Chondrocyte (in vitro differentiated cells): ENCODE data around the gene TSPOAP1. TPM values are rescaled to one million over a fixed set of nuclear protein-coding genes. Genes with fewer than 3 reads are reported as not detected.
A peak's percentile ranks its signal among the peaks of the same experiment; 100 is the strongest.

Experiments
- DNase-seq: peaks from one replicate; pipeline ENCODE4 v3.0.0; 2021; ENCODE audit warnings: mixed read lengths, low spot score
- H3K27ac Mint-ChIP-seq: one replicate; pipeline ENCODE4 v1.8.0; 2021; ENCODE audit warnings: mild to moderate bottlenecking, moderate library complexity, mixed read lengths; ENCODE audit not compliant: unreplicated experiment
- H3K27me3 Mint-ChIP-seq: 2 replicates; pipeline ENCODE4 v1.8.0; 2021; ENCODE audit warnings: low read depth, mixed read lengths
- H3K36me3 Mint-ChIP-seq: 2 replicates; pipeline ENCODE4 v1.8.0; 2021; ENCODE audit warnings: low read depth, mixed read lengths
- H3K4me1 Mint-ChIP-seq: 2 replicates; pipeline ENCODE4 v1.8.0; 2021; ENCODE audit warnings: low read depth, mild to moderate bottlenecking, mixed read lengths
- H3K4me3 Mint-ChIP-seq: one replicate; pipeline ENCODE4 v1.8.0; 2021; ENCODE audit warnings: mild to moderate bottlenecking, moderate library complexity, mixed read lengths; ENCODE audit not compliant: unreplicated experiment
- H3K9me3 Mint-ChIP-seq: 2 replicates; pipeline ENCODE4 v1.8.0; 2021; ENCODE audit warnings: low read depth, mixed read lengths
- CTCF ChIP-seq: fragments of 200-600 bp; sonication (generic); IDR thresholded peaks from 2 replicates; pipeline ENCODE4 v1.5.0; 2021; ENCODE audit warnings: antibody characterized with exemption, mild to moderate bottlenecking, moderate library complexity
- total RNA-seq: library from RNA; stranded (reverse); gene quantifications from 3 replicates; pipeline ENCODE4 v1.2.1, GENCODE V29; 2021

The TSPOAP1 gene
- total RNA-seq, 1 donor from 2014 or later = 2.0 TPM

- Mint-ChIP-seq H3K4me3 (no peak overlapping the region), H3K4me1 (peaks cover 3% of the 10 kb centered on the region), H3K36me3 (no peaks in the 10 kb centered on the region), H3K9me3 (no peaks in the 10 kb centered on the region), H3K27me3 (peaks cover 10% of the 10 kb centered on the region), H3K27ac (no peak overlapping the region)
- DNase-seq = no peak
- no peak for TF ChIP-seq CTCF
Measured at GRCh38 chr17:58285422-58285810, 43.2 kb downstream of the TSPOAP1 start.

DNA sequence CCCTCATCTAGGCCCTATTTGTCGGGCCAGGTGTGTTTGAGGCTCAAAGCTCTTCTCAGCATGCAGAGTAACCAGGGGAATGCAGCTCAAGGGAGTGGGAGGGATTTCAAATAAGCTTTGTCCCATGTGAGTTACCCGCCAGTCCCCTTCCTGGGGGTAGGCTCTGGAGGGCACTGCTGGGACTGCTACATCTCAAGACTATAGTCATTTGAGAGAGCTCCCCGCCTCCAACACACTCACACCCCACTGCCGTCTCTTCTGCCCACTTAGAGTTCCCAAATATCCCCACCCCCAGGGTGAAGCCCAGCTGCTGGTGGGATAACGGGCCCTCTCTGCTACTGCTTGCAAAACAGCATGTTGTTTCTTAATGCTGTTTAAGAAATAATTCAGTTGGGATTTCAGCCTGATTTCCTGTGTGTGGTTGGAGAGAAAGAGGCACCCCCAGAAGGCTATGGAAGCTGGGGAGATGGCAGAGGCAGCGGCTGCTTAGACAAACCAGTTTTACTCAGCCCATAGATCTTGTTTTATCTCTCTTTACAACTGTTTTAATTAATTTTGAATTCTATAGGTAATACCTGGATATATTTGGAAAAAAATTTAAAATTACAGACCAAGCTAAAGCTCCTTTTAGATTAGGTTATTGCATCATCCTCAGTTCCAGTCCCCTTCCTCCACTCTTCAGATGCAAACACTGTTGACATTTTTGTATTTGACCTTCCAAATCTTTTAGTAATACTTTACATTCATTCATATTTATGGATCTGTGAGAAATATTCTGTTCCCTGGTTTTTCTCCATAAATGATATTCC, 43.8 kb downstream of the TSPOAP1 start:
- no peak for DNase-seq
- Mint-ChIP-seq H3K4me1 (peaks cover 3% of the 10 kb centered on the region), H3K27me3 (peaks cover 8% of the 10 kb centered on the region), H3K4me3 (no peak overlapping the region), H3K9me3 (no peaks in the 10 kb centered on the region), H3K27ac (no peak overlapping the region), H3K36me3 (no peaks in the 10 kb centered on the region)
- no peak for TF ChIP-seq CTCF

DNA sequence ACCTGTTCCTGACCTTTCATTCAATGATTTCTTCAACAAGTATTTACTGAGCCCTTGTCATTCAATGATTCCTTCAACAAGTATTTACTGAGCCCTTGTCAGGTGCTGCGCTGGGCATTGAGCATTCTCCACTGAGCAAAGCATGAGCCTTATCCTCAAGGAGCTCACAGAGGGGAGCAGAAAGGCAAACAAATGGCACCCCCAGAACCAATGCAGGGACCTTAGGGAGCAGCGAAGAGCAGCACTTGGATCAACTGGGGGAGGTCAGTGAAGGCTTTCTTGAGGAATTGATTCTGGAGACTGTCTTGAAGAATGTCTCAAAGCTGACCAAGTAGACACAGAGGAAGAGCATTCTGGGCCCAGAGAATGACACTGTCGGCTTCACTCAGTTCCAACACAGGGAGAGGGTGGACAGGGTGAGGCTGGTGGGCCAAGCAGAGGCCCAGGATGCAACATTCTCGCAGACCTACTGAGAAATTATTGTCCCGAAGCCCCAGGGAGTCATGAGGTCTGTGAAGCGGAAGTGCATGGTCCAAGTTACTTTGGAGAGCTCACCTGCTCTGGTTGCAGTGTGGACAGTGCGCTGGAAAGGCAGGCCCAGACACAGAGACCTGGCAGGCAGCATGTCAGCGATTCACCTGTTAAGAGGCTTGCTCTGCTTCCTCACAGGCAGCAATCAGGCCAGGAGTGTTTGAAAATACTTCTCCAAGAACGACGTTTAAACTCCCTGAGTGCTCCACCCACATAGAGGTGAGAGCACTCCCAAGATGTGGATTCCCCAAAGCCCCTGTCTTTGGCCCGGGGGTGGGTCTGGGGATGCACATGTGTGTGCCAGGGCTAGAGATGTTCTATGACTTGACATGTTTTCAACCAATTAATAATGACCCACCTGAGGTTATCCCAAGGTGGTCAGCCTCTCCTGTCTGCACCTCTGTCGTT, 44.7 kb downstream of the TSPOAP1 start:
- DNase-seq = no peak
- no peaks in the 10 kb centered on the region for H3K9me3 Mint-ChIP-seq
- no peak overlapping the region for H3K27ac Mint-ChIP-seq
- no peak overlapping the region for H3K4me3 Mint-ChIP-seq
- no peak for TF ChIP-seq CTCF
- peaks cover 9% of the 10 kb centered on the region for H3K27me3 Mint-ChIP-seq
- peaks cover 3% of the 10 kb centered on the region for H3K4me1 Mint-ChIP-seq
- no peaks in the 10 kb centered on the region for H3K36me3 Mint-ChIP-seq

- H3K27me3 Mint-ChIP-seq = peaks cover 13% of the 10 kb centered on the region
- no peaks in the 10 kb centered on the region for H3K36me3 Mint-ChIP-seq
- H3K9me3 Mint-ChIP-seq = no peaks in the 10 kb centered on the region
- no peak overlapping the region for H3K27ac Mint-ChIP-seq
- TF ChIP-seq CTCF = no peak
- DNase-seq = no peak
- no peak overlapping the region for H3K4me3 Mint-ChIP-seq
- H3K4me1 Mint-ChIP-seq = peaks cover 3% of the 10 kb centered on the region
Measured at GRCh38 chr17:58282442-58282841, 46.2 kb downstream of the TSPOAP1 start.

GRCh38 chr17:58281511-58282011, 47.0 kb downstream of the TSPOAP1 start:
- H3K27me3 Mint-ChIP-seq = peaks cover 13% of the 10 kb centered on the region
- no peak for TF ChIP-seq CTCF
- no peak for DNase-seq
- no peaks in the 10 kb centered on the region for H3K9me3 Mint-ChIP-seq
- peaks cover 3% of the 10 kb centered on the region for H3K4me1 Mint-ChIP-seq
- H3K4me3 Mint-ChIP-seq = no peak overlapping the region
- peak overlapping the region; percentile 32 for H3K27ac Mint-ChIP-seq
- H3K36me3 Mint-ChIP-seq = no peaks in the 10 kb centered on the region
